OCI-LY7 (cell line): ENCODE measurements around the gene ZBTB42. TPM values are rescaled to one million over a fixed set of nuclear protein-coding genes. Genes with fewer than 3 reads are reported as not detected.

Experiments
- BruUV-seq: library from RNA; stranded (reverse); fragments of 400-500 nt; replicated peaks from 2 replicates; lab custom pipeline; 2021; lab: Mats Ljungman, UMichigan
- CTCF ChIA-PET: fragments of 300-600 bp; sonication (Branson Sonifier 250); formaldehyde crosslinking; loops from one replicate; lab custom pipeline; 2022; ENCODE audit warnings: antibody characterized with exemption; ENCODE audit not compliant: unreplicated experiment; lab: Charles Lee
- POLR2A ChIA-PET: fragments of 300-600 bp; sonication (Branson Sonifier 250); formaldehyde crosslinking; loops from one replicate; lab custom pipeline; 2022; ENCODE audit warnings: antibody characterized with exemption; lab: Charles Lee
- DNase-seq: peaks from one replicate; pipeline ENCODE4 v3.0.0-alpha.2; 2015; ENCODE audit warnings: low spot score
- H2AFZ ChIP-seq: fragments of 200-600 bp; sonication (generic), shearing (Covaris generic); 2 replicates; pipeline ENCODE4 v1.6.1; 2014; ENCODE audit warnings: mild to moderate bottlenecking, antibody characterized with exemption, low read length, moderate library complexity
- H3K27ac ChIP-seq: fragments of 200-600 bp; sonication (generic); 2 replicates; pipeline ENCODE4 v1.5.1; 2014; ENCODE audit warnings: mixed run types, low read depth, mild to moderate bottlenecking, moderate library complexity, low read length, inconsistent platforms; ENCODE audit not compliant: poor library complexity, severe bottlenecking
- H3K36me3 ChIP-seq: fragments of 200-600 bp; sonication (generic); 2 replicates; pipeline ENCODE4 v1.6.1; 2014; ENCODE audit warnings: mild to moderate bottlenecking, antibody characterized with exemption, low read length, moderate library complexity, mixed read lengths; ENCODE audit not compliant: insufficient read depth
- H3K4me1 ChIP-seq: fragments of 200-600 bp; sonication (generic); 2 replicates; pipeline ENCODE4 v1.5.1; 2014; ENCODE audit warnings: mild to moderate bottlenecking, low read length; ENCODE audit not compliant: insufficient read depth, poor library complexity, severe bottlenecking
- H3K4me2 ChIP-seq: fragments of 200-600 bp; sonication (generic); 2 replicates; pipeline ENCODE4 v1.6.1; 2014; ENCODE audit warnings: mild to moderate bottlenecking, low read length
- H3K4me3 ChIP-seq: fragments of 200-600 bp; sonication (generic); 2 replicates; pipeline ENCODE4 v1.5.1; 2014; ENCODE audit warnings: mild to moderate bottlenecking, low read depth, low read length; ENCODE audit not compliant: poor library complexity, severe bottlenecking
- H3K79me2 ChIP-seq: fragments of 200-600 bp; sonication (generic); 2 replicates; pipeline ENCODE4 v1.6.1; 2016; ENCODE audit warnings: low read depth, mild to moderate bottlenecking, low read length, moderate library complexity, mixed read lengths; ENCODE audit not compliant: insufficient read depth
- H3K9me2 ChIP-seq: fragments of 200-600 bp; sonication (generic); 2 replicates; pipeline ENCODE4 v1.6.1; 2016; ENCODE audit warnings: mild to moderate bottlenecking, low read length, mixed read lengths; ENCODE audit not compliant: insufficient read depth
- H3K9me3 ChIP-seq: fragments of 200-600 bp; sonication (generic); 2 replicates; pipeline ENCODE4 v1.6.1; 2014; ENCODE audit warnings: mild to moderate bottlenecking, mixed run types, low read length, mixed read lengths
- H4K20me1 ChIP-seq: fragments of 200-600 bp; sonication (generic); 2 replicates; pipeline ENCODE4 v1.6.1; 2014; ENCODE audit warnings: mild to moderate bottlenecking, antibody characterized with exemption, low read length, moderate library complexity, mixed read lengths; ENCODE audit not compliant: insufficient read depth
- CTCF ChIP-seq: fragments of 200-600 bp; sonication (generic); conservative IDR thresholded peaks from 2 replicates; pipeline ENCODE4 v1.5.1; 2014; ENCODE audit warnings: mild to moderate bottlenecking, antibody characterized with exemption, low read length, moderate library complexity, mixed read lengths
- EZH2phosphoT487 ChIP-seq: fragments of 200-600 bp; sonication (generic); IDR thresholded peaks from 2 replicates; pipeline ENCODE4 v1.6.1; 2018; ENCODE audit warnings: low read depth, borderline replicate concordance, mild to moderate bottlenecking, mixed run types, antibody characterized with exemption, low read length, moderate library complexity, mixed read lengths
- intact Hi-C: fragments of 100-400 bp; cut with micrococcal nuclease; formaldehyde crosslinking; loops from one replicate; pipeline ENCODE4 v1.10.0; 2022; ENCODE audit not compliant: unreplicated experiment
- total RNA-seq, 2 experiments: library from RNA; depleted of rRNA in 1 of 2; stranded (reverse); fragments of >200 nt in 1 of 2; shearing (Covaris generic) in 1 of 2; gene quantifications; 2 replicates each; pipeline ENCODE4 v1.2.3, GENCODE V29; 2014 to 2022

The ZBTB42 gene
- total RNA-seq, 2 experiments from 2014 or later: 0.98 to 1.9 TPM

- no peaks in the 10 kb centered on the region for H3K9me3 ChIP-seq
- POLR2A ChIA-PET: no interaction called here
- CTCF ChIA-PET: no interaction called here
These were observed 20.5 kb downstream of the ZBTB42 start for GRCh38 chr14:104821229-104821945.

GRCh38 chr14:104821971-104822608, 21.2 kb downstream of the ZBTB42 start:
- BruUV-seq: no TSS peak
- CTCF ChIA-PET: no interaction called here
- no peak for DNase-seq

More at GRCh38 chr14:104821229-104821945, 20.5 kb downstream of the ZBTB42 start:
- Histone ChIP-seq H3K4me1 (peaks cover 8% of the 10 kb centered on the region), H3K27ac (no peak overlapping the region), H3K79me2 (peaks cover 8% of the 10 kb centered on the region; the same call in 1 of the 2 replicates), H3K4me2 (no peak overlapping the region), H3K9me2 (no peaks in the 10 kb centered on the region), H2AFZ (no peak overlapping the region), H3K36me3 (peaks cover 7% of the 10 kb centered on the region), H4K20me1 (no peaks in the 10 kb centered on the region), H3K4me3 (no peak overlapping the region)
- no peak for DNase-seq
- intact Hi-C loops: no loop called here
- no peak for TF ChIP-seq CTCF
- no peak for TF ChIP-seq EZH2phosphoT487
- BruUV-seq: no TSS peak

More at GRCh38 chr14:104821971-104822608, 21.2 kb downstream of the ZBTB42 start:
- Histone ChIP-seq H3K4me3 (no peak overlapping the region), H2AFZ (no peak overlapping the region), H3K36me3 (peaks cover 7% of the 10 kb centered on the region), H3K27ac (no peak overlapping the region), H3K9me2 (no peaks in the 10 kb centered on the region), H3K79me2 (peaks cover under 1% of the 10 kb centered on the region; the same call in 1 of the 2 replicates), H3K9me3 (no peaks in the 10 kb centered on the region), H3K4me1 (peaks cover 4% of the 10 kb centered on the region), H4K20me1 (no peaks in the 10 kb centered on the region), H3K4me2 (no peak overlapping the region)
- intact Hi-C loops: no loop called here
- POLR2A ChIA-PET: no interaction called here
- TF ChIP-seq EZH2phosphoT487 (no peak), CTCF (no peak)
